ENCODE measurements around the gene PJA2.

PJA2 gene

GRCh38 chr5:109315245-109315644 is 94.5 kb downstream of the PJA2 start:
- no peaks in the 10 kb centered on the region for H4K20me1 ChIP-seq (ENCODE audit: insufficient read depth, low read length)
- H3K36me3 ChIP-seq (replicated peaks; ENCODE audit: insufficient read depth, low read length): no peaks in the 10 kb centered on the region
- no peaks in the 10 kb centered on the region for H3K9me2 ChIP-seq (replicated peaks; ENCODE audit: insufficient read depth, low read length)
- no peak overlapping the region for H3K9ac ChIP-seq (ENCODE audit: low read length)
- H3K4me2 ChIP-seq (ENCODE audit: low read depth, low read length): no peak overlapping the region
- H3K27me3 ChIP-seq (replicated peaks; ENCODE audit: insufficient read depth, low read length): no peaks in the 10 kb centered on the region
- H3F3A ChIP-seq (ENCODE audit: insufficient read depth, low read length): no peaks in the 10 kb centered on the region
- no peak for TF ChIP-seq EZH2 (optimal IDR thresholded peaks at IDR 0.05; ENCODE audit: low read depth, low read length)
- no peak for TF ChIP-seq EZH2phosphoT487 (IDR thresholded peaks at IDR 0.05; ENCODE audit: low read length)
- TF ChIP-seq, protein P1, sequence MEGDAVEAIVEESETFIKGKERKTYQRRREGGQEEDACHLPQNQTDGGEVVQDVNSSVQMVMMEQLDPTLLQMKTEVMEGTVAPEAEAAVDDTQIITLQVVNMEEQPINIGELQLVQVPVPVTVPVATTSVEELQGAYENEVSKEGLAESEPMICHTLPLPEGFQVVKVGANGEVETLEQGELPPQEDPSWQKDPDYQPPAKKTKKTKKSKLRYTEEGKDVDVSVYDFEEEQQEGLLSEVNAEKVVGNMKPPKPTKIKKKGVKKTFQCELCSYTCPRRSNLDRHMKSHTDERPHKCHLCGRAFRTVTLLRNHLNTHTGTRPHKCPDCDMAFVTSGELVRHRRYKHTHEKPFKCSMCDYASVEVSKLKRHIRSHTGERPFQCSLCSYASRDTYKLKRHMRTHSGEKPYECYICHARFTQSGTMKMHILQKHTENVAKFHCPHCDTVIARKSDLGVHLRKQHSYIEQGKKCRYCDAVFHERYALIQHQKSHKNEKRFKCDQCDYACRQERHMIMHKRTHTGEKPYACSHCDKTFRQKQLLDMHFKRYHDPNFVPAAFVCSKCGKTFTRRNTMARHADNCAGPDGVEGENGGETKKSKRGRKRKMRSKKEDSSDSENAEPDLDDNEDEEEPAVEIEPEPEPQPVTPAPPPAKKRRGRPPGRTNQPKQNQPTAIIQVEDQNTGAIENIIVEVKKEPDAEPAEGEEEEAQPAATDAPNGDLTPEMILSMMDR (IDR thresholded peaks at IDR 0.05; ENCODE audit: low read length): no peak
- DNase-seq: no peak
- H3K79me2 ChIP-seq (ENCODE audit: low read length): no peaks in the 10 kb centered on the region
- no peak overlapping the region for H3K4me3 ChIP-seq (ENCODE audit: low read length)
- no peak overlapping the region for H3K27ac ChIP-seq (ENCODE audit: low read length)
- no peak overlapping the region for H2AFZ ChIP-seq (ENCODE audit: low read length)
- no peaks in the 10 kb centered on the region for H3K9me3 ChIP-seq (replicated peaks; ENCODE audit: insufficient read depth, low read length)
- no peaks in the 10 kb centered on the region for H3K4me1 ChIP-seq (ENCODE audit: low read length)

- H3K79me2 ChIP-seq (ENCODE audit: low read length): no peaks in the 10 kb centered on the region
- no peak overlapping the region for H3K27ac ChIP-seq (ENCODE audit: low read length)
- H3K4me1 ChIP-seq (ENCODE audit: low read length): no peaks in the 10 kb centered on the region
- TF ChIP-seq EZH2 (optimal IDR thresholded peaks at IDR 0.05; ENCODE audit: low read depth, low read length): no peak
- TF ChIP-seq, protein P1 (IDR thresholded peaks at IDR 0.05; ENCODE audit: low read length): no peak
- no peak for TF ChIP-seq EZH2phosphoT487 (IDR thresholded peaks at IDR 0.05; ENCODE audit: low read length)
- no peak for DNase-seq
- no peak overlapping the region for H3K4me2 ChIP-seq (ENCODE audit: low read depth, low read length)
- H3K4me3 ChIP-seq (ENCODE audit: low read length): no peak overlapping the region
- H3K9ac ChIP-seq (ENCODE audit: low read length): no peak overlapping the region
- no peaks in the 10 kb centered on the region for H3F3A ChIP-seq (ENCODE audit: insufficient read depth, low read length)
- H3K36me3 ChIP-seq (replicated peaks; ENCODE audit: insufficient read depth, low read length): no peaks in the 10 kb centered on the region
- H3K27me3 ChIP-seq (replicated peaks; ENCODE audit: insufficient read depth, low read length): no peaks in the 10 kb centered on the region
- no peak overlapping the region for H2AFZ ChIP-seq (ENCODE audit: low read length)
- no peaks in the 10 kb centered on the region for H3K9me3 ChIP-seq (replicated peaks; ENCODE audit: insufficient read depth, low read length)
- H3K9me2 ChIP-seq (replicated peaks; ENCODE audit: insufficient read depth, low read length): no peaks in the 10 kb centered on the region
- no peaks in the 10 kb centered on the region for H4K20me1 ChIP-seq (ENCODE audit: insufficient read depth, low read length)
Measured at GRCh38 chr5:109313127-109313526, 96.6 kb downstream of the PJA2 start.

GRCh38 chr5:109312695-109313094 is 97.1 kb downstream of the PJA2 start:
- H3K4me2 ChIP-seq (ENCODE audit: low read depth, low read length): no peak overlapping the region
- H3K27me3 ChIP-seq (replicated peaks; ENCODE audit: insufficient read depth, low read length): no peaks in the 10 kb centered on the region
- no peak overlapping the region for H3K27ac ChIP-seq (ENCODE audit: low read length)
- no peaks in the 10 kb centered on the region for H4K20me1 ChIP-seq (ENCODE audit: insufficient read depth, low read length)
- no peak for TF ChIP-seq EZH2 (optimal IDR thresholded peaks at IDR 0.05; ENCODE audit: low read depth, low read length)
- TF ChIP-seq, protein P1 (IDR thresholded peaks at IDR 0.05; ENCODE audit: low read length): no peak
- TF ChIP-seq EZH2phosphoT487 (IDR thresholded peaks at IDR 0.05; ENCODE audit: low read length): no peak
- DNase-seq: no peak
- no peak overlapping the region for H2AFZ ChIP-seq (ENCODE audit: low read length)
- H3K9me3 ChIP-seq (replicated peaks; ENCODE audit: insufficient read depth, low read length): no peaks in the 10 kb centered on the region
- no peaks in the 10 kb centered on the region for H3K9me2 ChIP-seq (replicated peaks; ENCODE audit: insufficient read depth, low read length)
- H3K4me1 ChIP-seq (ENCODE audit: low read length): no peaks in the 10 kb centered on the region
- no peak overlapping the region for H3K4me3 ChIP-seq (ENCODE audit: low read length)
- no peaks in the 10 kb centered on the region for H3K79me2 ChIP-seq (ENCODE audit: low read length)
- H3K9ac ChIP-seq (ENCODE audit: low read length): no peak overlapping the region
- H3F3A ChIP-seq (ENCODE audit: insufficient read depth, low read length): no peaks in the 10 kb centered on the region
- H3K36me3 ChIP-seq (replicated peaks; ENCODE audit: insufficient read depth, low read length): no peaks in the 10 kb centered on the region

Measured in MM.1S (cell line).